GM12878 (cell line): Measurements from ENCODE around the gene CFAP61. TPM values are rescaled to one million over a fixed set of nuclear protein-coding genes. Genes with fewer than 3 reads are reported as not detected.

Experiments used
- ATAC-seq: fragments of 200-7000 bp; cut with Tn5 transposase; 3 replicates; pipeline ENCODE4 v1.9.1; 2020; ENCODE audit warnings: mild to moderate bottlenecking, moderate library complexity
- BruUV-seq: library from RNA; stranded (reverse); fragments of 400-500 nt; replicated peaks from 2 replicates; lab custom pipeline; 2021; lab: Mats Ljungman, UMichigan
- CTCF ChIA-PET: fragments of 300-600 bp; sonication (Branson Sonifier 250); formaldehyde crosslinking; extraction: SDS; loops from one replicate; lab custom pipeline; 2021; ENCODE audit warnings: inconsistent platforms; lab: Yijun Ruan, JAX
- POLR2A ChIA-PET: fragments of 350-600 bp; formaldehyde crosslinking; extraction: SDS; loops from one replicate; lab custom pipeline; 2021; ENCODE audit warnings: inconsistent platforms; lab: Charles Lee
- RAD21 ChIA-PET: fragments of 300-600 bp; sonication (Branson Sonifier 250); formaldehyde crosslinking; loops from one replicate; lab custom pipeline; 2023; ENCODE audit warnings: antibody characterized with exemption; ENCODE audit not compliant: unreplicated experiment; lab: Charles Lee
- SMC1A ChIA-PET: fragments of 300-600 bp; sonication (Branson Sonifier 250); formaldehyde crosslinking; loops from one replicate; lab custom pipeline; 2023; ENCODE audit not compliant: unreplicated experiment, uncharacterized antibody; lab: Charles Lee
- DNase-seq: peaks from one replicate; pipeline ENCODE4 v3.0.0-alpha.2; 2011; ENCODE audit warnings: low read depth, low spot score
- FAIRE-seq: peaks from 3 replicates; lab custom pipeline; 2011; peaks lifted over from hg19 to GRCh38; lab: Jason Lieb, UNC
- H2AFZ ChIP-seq: 2 replicates; pipeline ENCODE4 v1.6.0; 2011; ENCODE audit warnings: low read depth, low read length, control low read depth; ENCODE audit not compliant: control insufficient read depth
- H3K27ac ChIP-seq: 2 replicates; pipeline ENCODE4 v1.5.1; 2011; ENCODE audit warnings: control low read depth; ENCODE audit not compliant: control insufficient read depth, insufficient read depth
- H3K27me3 ChIP-seq, 2 experiments: replicated peaks in 1 of 2; 2 replicates each; pipeline versions ENCODE4 v1.6.0 to v1.6.1; 2011; ENCODE audit warnings: low read length in 1 of 2; ENCODE audit not compliant: control insufficient read depth in 2 of 2, insufficient read depth in 2 of 2
- H3K36me3 ChIP-seq, 2 experiments: 2 replicates each; pipeline ENCODE4 v1.5.1; 2011; ENCODE audit warnings: low read length in 1 of 2; ENCODE audit not compliant: control insufficient read depth in 2 of 2, insufficient read depth in 2 of 2
- H3K4me1 ChIP-seq: 2 replicates; pipeline ENCODE4 v1.6.1; 2011; ENCODE audit warnings: mild to moderate bottlenecking, low read length, moderate library complexity, mixed read lengths; ENCODE audit not compliant: control insufficient read depth, insufficient read depth
- H3K4me2 ChIP-seq: 2 replicates; pipeline ENCODE4 v1.6.0; 2011; ENCODE audit warnings: control low read depth; ENCODE audit not compliant: control insufficient read depth, insufficient read depth
- H3K4me3 ChIP-seq: fragments of 200-600 bp; sonication (generic); 2 replicates; pipeline ENCODE4 v1.5.1; 2016
- H3K79me2 ChIP-seq: 2 replicates; pipeline ENCODE4 v1.6.0; 2011; ENCODE audit warnings: low read length; ENCODE audit not compliant: control insufficient read depth, insufficient read depth
- H3K9ac ChIP-seq: 2 replicates; pipeline ENCODE4 v1.8.0; 2011; ENCODE audit warnings: low read length, control low read depth, mixed read lengths; ENCODE audit not compliant: control insufficient read depth, insufficient read depth
- H3K9me3 ChIP-seq: replicated peaks from 3 replicates; pipeline ENCODE4 v1.5.1; 2011; ENCODE audit warnings: mild to moderate bottlenecking, low read length; ENCODE audit not compliant: control insufficient read depth, insufficient read depth
- H4K20me1 ChIP-seq: 2 replicates; pipeline ENCODE4 v1.6.0; 2011; ENCODE audit not compliant: control insufficient read depth, insufficient read depth
- BMI1 ChIP-seq: fragments of 450-650 bp; IDR thresholded peaks from 2 replicates; pipeline ENCODE4 v1.6.1; 2016; ENCODE audit warnings: mild to moderate bottlenecking, moderate library complexity, borderline replicate concordance
- EED ChIP-seq: sonication (generic); IDR thresholded peaks from 2 replicates; pipeline ENCODE4 v1.6.1; 2016; ENCODE audit warnings: antibody characterized with exemption, low read depth
- IKZF1 ChIP-seq: fragments of 450-650 bp; conservative IDR thresholded peaks from 2 replicates; pipeline ENCODE4 v1.6.1; 2017; ENCODE audit warnings: antibody characterized with exemption, mild to moderate bottlenecking
- JUNB ChIP-seq: IDR thresholded peaks from 2 replicates; pipeline ENCODE4 v1.6.1; 2016; ENCODE audit warnings: antibody characterized with exemption, mild to moderate bottlenecking
- NFIC ChIP-seq: IDR thresholded peaks from 2 replicates; pipeline ENCODE4 v1.6.1; 2012; ENCODE audit warnings: low read depth, mild to moderate bottlenecking, inconsistent platforms, low read length, moderate library complexity
- PAX8 ChIP-seq: fragments of 450-650 bp; IDR thresholded peaks from 2 replicates; pipeline ENCODE4 v1.6.1; 2017; ENCODE audit warnings: mild to moderate bottlenecking, moderate library complexity
- RUNX3 ChIP-seq: IDR thresholded peaks from 2 replicates; pipeline ENCODE4 v1.6.1; 2012; ENCODE audit warnings: low read length, inconsistent platforms
- SIN3A ChIP-seq: IDR thresholded peaks from 2 replicates; pipeline ENCODE4 v1.6.1; 2012; ENCODE audit warnings: low read depth, low read length, improper control_type of control experiment
- STAT3 ChIP-seq: IDR thresholded peaks from 2 replicates; pipeline ENCODE4 v1.6.1; 2011; ENCODE audit warnings: low read depth, low read length, improper control_type of control experiment
- SUPT20H ChIP-seq: IDR thresholded peaks from 2 replicates; pipeline ENCODE4 v1.6.1; 2011; ENCODE audit warnings: low read depth, mild to moderate bottlenecking, low read length, moderate library complexity, borderline replicate concordance; ENCODE audit not compliant: control insufficient read depth
- TCF3 ChIP-seq: IDR thresholded peaks from 2 replicates; pipeline ENCODE4 v1.6.1; 2012; ENCODE audit warnings: low read depth, mild to moderate bottlenecking, low read length, borderline replicate concordance; ENCODE audit not compliant: insufficient read depth
- ZNF622 ChIP-seq: fragments of 450-650 bp; IDR thresholded peaks from 2 replicates; pipeline ENCODE4 v1.6.1; 2017; ENCODE audit warnings: mild to moderate bottlenecking, inconsistent platforms
- ZSCAN29 ChIP-seq: fragments of 450-650 bp; IDR thresholded peaks from 2 replicates; pipeline ENCODE4 v1.6.1; 2017; ENCODE audit warnings: mild to moderate bottlenecking, moderate library complexity
- WGBS: methylation state at CpG from one replicate; pipeline ENCODE4 v1.1.6; 2016; ENCODE audit warnings: low lambda C conversion rate; ENCODE audit not compliant: insufficient replicate concordance, insufficient coverage; ENCODE audit errors: missing lambda C conversion rate; 5-methylcytosine and 5-hydroxymethylcytosine counted together
- in situ Hi-C: fragments of 300-500 bp; cut with MboI; formaldehyde crosslinking; loops from 9 replicates; pipeline ENCODE4 v1.14.3; 2018; ENCODE audit warnings: mixed read lengths
- intact Hi-C: fragments of 100-400 bp; cut with micrococcal nuclease; formaldehyde crosslinking; loops from one replicate; pipeline ENCODE4 v1.14.2; 2022; ENCODE audit not compliant: unreplicated experiment
- polyA plus RNA-seq, 11 experiments: library from polyadenylated mRNA; depleted of rRNA in 4 of 11; unstranded in 6 of 11; stranded (reverse) in 5 of 11; fragments of >200 nt; fragmentation: Nextera tagmentation in 4 of 11; fragmentation: Illumina TruSeq in 1 of 11; extraction: Ambion mirVana in 4 of 11; extraction: Trizol in 1 of 11; gene quantifications; 1 replicate in 1 of 11; 2 replicates in 10 of 11; pipeline versions ENCODE4 v1.2.1 to v1.2.3, GENCODE V29; 2011 to 2016; ENCODE audit warnings: inconsistent platforms in 2 of 11, missing spikeins in 2 of 11, low read depth in 1 of 11
- total RNA-seq, 4 experiments: library from RNA; depleted of rRNA in 3 of 4; stranded (reverse); fragments of >200 nt in 3 of 4; fragmentation: Illumina TruSeq in 1 of 4; extraction: Trizol in 1 of 4; gene quantifications; 2 replicates each; pipeline versions ENCODE4 v1.2.1 to v1.2.3, GENCODE V29; 2013 to 2021
- TF ChIP-seq, protein P1 (sequence below): fragments of 150-350 bp; IDR thresholded peaks from 2 replicates; pipeline ENCODE4 v1.6.1; 2014; ENCODE audit warnings: mild to moderate bottlenecking, low read depth, low read length
- TF ChIP-seq, protein P2 (sequence below): fragments of 450-650 bp; IDR thresholded peaks from 2 replicates; pipeline ENCODE4 v1.6.1; 2016; ENCODE audit warnings: mild to moderate bottlenecking
- TF ChIP-seq, protein P3 (sequence below): fragments of 450-650 bp; IDR thresholded peaks from 2 replicates; pipeline ENCODE4 v1.6.1; 2017; ENCODE audit warnings: mild to moderate bottlenecking, low read depth, inconsistent platforms; ENCODE audit not compliant: poor library complexity, severe bottlenecking

The CFAP61 gene
- total and polyA plus RNA-seq, 10 of the 15 experiments (the other 5 are each of a cell fraction or from before 2014, with no cell fraction given) = 0.11 to 0.41 (median 0.24) TPM; not detected in 7

DNA sequence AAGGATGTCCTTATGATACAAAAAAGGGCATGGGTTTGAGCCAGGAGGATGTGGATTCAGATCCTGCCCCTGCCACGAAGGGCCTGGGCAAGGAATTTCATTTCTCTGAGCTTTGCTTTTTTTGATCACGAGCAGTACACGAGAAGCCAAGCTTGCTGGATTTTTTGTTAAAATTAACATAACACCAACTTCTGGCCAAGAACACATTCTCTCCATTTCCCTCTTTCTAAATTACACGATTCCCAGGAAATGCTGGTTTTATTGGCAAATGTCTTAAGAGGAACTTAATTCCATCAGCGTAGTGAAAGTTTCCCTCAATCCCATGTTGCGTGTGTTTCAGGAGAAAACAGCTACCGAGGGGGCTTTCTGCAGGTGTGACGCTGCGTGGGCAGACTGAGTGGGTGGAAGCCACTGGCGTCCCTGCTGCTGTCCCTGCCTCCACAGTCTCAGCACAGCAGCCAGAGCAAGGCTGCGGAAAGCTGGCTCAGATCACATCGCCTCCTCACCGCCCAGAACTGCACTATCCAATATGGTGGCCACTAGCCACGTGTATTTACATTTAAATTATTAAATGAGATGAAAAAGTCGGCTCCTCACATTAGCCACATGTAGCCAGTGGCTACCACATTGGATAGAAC lies 194.8 kb downstream of the CFAP61 start (continued):
- TF ChIP-seq, protein P1, sequence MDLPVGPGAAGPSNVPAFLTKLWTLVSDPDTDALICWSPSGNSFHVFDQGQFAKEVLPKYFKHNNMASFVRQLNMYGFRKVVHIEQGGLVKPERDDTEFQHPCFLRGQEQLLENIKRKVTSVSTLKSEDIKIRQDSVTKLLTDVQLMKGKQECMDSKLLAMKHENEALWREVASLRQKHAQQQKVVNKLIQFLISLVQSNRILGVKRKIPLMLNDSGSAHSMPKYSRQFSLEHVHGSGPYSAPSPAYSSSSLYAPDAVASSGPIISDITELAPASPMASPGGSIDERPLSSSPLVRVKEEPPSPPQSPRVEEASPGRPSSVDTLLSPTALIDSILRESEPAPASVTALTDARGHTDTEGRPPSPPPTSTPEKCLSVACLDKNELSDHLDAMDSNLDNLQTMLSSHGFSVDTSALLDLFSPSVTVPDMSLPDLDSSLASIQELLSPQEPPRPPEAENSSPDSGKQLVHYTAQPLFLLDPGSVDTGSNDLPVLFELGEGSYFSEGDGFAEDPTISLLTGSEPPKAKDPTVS = no peak
- TF ChIP-seq, protein P2, sequence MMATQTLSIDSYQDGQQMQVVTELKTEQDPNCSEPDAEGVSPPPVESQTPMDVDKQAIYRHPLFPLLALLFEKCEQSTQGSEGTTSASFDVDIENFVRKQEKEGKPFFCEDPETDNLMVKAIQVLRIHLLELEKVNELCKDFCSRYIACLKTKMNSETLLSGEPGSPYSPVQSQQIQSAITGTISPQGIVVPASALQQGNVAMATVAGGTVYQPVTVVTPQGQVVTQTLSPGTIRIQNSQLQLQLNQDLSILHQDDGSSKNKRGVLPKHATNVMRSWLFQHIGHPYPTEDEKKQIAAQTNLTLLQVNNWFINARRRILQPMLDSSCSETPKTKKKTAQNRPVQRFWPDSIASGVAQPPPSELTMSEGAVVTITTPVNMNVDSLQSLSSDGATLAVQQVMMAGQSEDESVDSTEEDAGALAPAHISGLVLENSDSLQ = no peak

DNA sequence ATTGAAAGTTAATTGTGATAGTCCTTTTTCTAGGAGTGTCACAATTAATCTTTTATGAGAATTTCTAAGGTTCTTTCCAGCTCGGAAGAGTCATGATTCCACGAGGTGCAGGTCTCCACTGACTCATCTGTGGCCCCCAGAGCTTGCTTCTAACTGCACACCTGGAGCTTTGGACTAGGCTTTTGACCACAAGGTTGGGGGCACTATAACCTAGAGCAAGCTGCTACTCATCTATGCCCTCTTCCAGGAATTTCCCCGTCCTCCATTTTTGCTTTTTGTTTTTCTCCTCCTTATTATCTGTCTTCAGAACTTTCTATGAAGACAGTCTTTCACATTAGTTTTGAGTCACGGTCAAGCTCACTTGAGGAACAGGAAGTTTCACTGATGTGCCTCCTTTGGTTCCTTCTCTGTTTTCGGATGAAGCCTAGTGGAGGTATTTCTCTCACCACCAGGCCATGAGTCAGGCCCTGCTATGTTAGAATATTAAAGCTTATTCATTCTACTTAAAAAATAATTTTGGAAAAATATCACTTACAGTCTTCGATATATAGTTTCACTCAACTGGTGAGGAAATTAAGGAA lies 196.4 kb downstream of the CFAP61 start:
- CTCF ChIA-PET = interaction anchor here (5.1 kb wide), 1 partner anchor 10 kb away, joined by 36 read pairs; no protein-coding TSS in a partner anchor
- Histone ChIP-seq H3K27me3 (no peaks in the 10 kb centered on the region), H3K4me2 (no peak overlapping the region), H3K79me2 (no peaks in the 10 kb centered on the region), H4K20me1 (no peaks in the 10 kb centered on the region), H2AFZ (no peak overlapping the region), H3K4me1 (no peaks in the 10 kb centered on the region), H3K36me3 (no peaks in the 10 kb centered on the region), H3K27ac (no peak overlapping the region), H3K9me3 (no peaks in the 10 kb centered on the region; the same call in 2 of the 3 replicates), H3K9ac (no peak overlapping the region), H3K4me3 (no peak overlapping the region)
- ATAC-seq = peak; percentile 61
- peak; percentile 71 for FAIRE-seq
- SMC1A ChIA-PET = interaction anchor here (0.9 to 4.1 kb wide), 2 partner anchors 10 to 11 kb away, joined by 4 to 15 read pairs; no protein-coding TSS in a partner anchor
- DNase-seq = peak; percentile 20
- BruUV-seq = no TSS peak
- POLR2A ChIA-PET = no interaction called here
- in situ Hi-C loops = no loop called here
- intact Hi-C loops = no loop called here
- WGBS = 23% methylated on average over 6 of the region's 6 CpGs
- RAD21 ChIA-PET = no interaction called here
- TF ChIP-seq RUNX3 (peak; percentile 69), EED (0 out of 2 replicates have a peak, but pooled peaks have one; percentile 35), JUNB (peak; percentile 69), SUPT20H (no peak), PAX8 (no peak), SIN3A (no peak), ZSCAN29 (no peak), TCF3 (0 out of 2 replicates have a peak, but pooled peaks have one; percentile 31), IKZF1 (0 out of 2 replicates have a peak, but pooled peaks have one; percentile 17), NFIC (0 out of 2 replicates have a peak, but pooled peaks have one; percentile 47), BMI1 (no peak), STAT3 (no peak), ZNF622 (no peak)
- TF ChIP-seq, protein P3, sequence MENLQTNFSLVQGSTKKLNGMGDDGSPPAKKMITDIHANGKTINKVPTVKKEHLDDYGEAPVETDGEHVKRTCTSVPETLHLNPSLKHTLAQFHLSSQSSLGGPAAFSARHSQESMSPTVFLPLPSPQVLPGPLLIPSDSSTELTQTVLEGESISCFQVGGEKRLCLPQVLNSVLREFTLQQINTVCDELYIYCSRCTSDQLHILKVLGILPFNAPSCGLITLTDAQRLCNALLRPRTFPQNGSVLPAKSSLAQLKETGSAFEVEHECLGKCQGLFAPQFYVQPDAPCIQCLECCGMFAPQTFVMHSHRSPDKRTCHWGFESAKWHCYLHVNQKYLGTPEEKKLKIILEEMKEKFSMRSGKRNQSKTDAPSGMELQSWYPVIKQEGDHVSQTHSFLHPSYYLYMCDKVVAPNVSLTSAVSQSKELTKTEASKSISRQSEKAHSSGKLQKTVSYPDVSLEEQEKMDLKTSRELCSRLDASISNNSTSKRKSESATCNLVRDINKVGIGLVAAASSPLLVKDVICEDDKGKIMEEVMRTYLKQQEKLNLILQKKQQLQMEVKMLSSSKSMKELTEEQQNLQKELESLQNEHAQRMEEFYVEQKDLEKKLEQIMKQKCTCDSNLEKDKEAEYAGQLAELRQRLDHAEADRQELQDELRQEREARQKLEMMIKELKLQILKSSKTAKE = no peak
- TF ChIP-seq, protein P2 = no peak
